PC-3 (cell line): ENCODE results near the gene OSTM1. TPM values are rescaled to one million over a fixed set of nuclear protein-coding genes. Genes with fewer than 3 reads are reported as not detected.
"Not testable (repeated sequence)": the region's sequence is repeated elsewhere in the genome, so short reads cannot be mapped to it uniquely, and the experiment has no call there.

ENCODE experiments used
- ATAC-seq: fragments of 200-7000 bp; cut with Tn5 transposase; 2 replicates; pipeline ENCODE4 v1.9.1; 2020; ENCODE audit warnings: mild to moderate bottlenecking, moderate library complexity
- BruUV-seq: library from RNA; stranded (reverse); fragments of 400-500 nt; replicated peaks from 2 replicates; lab custom pipeline; 2021; lab: Mats Ljungman, UMichigan
- CTCF ChIA-PET: fragments of 300-600 bp; sonication (Branson Sonifier 250); formaldehyde crosslinking; loops from one replicate; lab custom pipeline; 2022; ENCODE audit warnings: antibody characterized with exemption; lab: Charles Lee
- POLR2A ChIA-PET: fragments of 300-600 bp; sonication (Branson Sonifier 250); formaldehyde crosslinking; loops from one replicate; lab custom pipeline; 2022; ENCODE audit warnings: antibody characterized with exemption; ENCODE audit not compliant: unreplicated experiment; lab: Charles Lee
- DNase-seq: peaks from one replicate; pipeline ENCODE4 v3.0.0-alpha.2; 2015
- H2AFZ ChIP-seq: fragments of 300-600 bp; sonication (generic); 2 replicates; pipeline ENCODE4 v1.6.0; 2016; ENCODE audit warnings: antibody characterized with exemption, low read length
- H3F3A ChIP-seq: fragments of 300-600 bp; sonication (generic); one replicate; pipeline ENCODE4 v1.6.0; 2017; ENCODE audit warnings: antibody characterized with exemption, low read length, control low read depth, mild to moderate bottlenecking; ENCODE audit not compliant: unreplicated experiment
- H3K27ac ChIP-seq: fragments of 300-600 bp; sonication (generic); 2 replicates; pipeline ENCODE4 v1.5.1; 2016; ENCODE audit warnings: mild to moderate bottlenecking, low read length
- H3K27me3 ChIP-seq: fragments of 300-600 bp; sonication (generic); 2 replicates; pipeline ENCODE4 v1.6.1; 2016; ENCODE audit warnings: low read length, mixed read lengths
- H3K36me3 ChIP-seq: fragments of 300-600 bp; sonication (generic); 2 replicates; pipeline ENCODE4 v1.6.1; 2016; ENCODE audit warnings: low read depth, mixed run types, low read length, mixed read lengths
- H3K4me1 ChIP-seq: fragments of 300-600 bp; sonication (generic); 2 replicates; pipeline ENCODE4 v1.5.1; 2016; ENCODE audit warnings: low read length; ENCODE audit not compliant: insufficient read depth
- H3K4me2 ChIP-seq: fragments of 300-600 bp; sonication (generic); 2 replicates; pipeline ENCODE4 v1.6.0; 2016; ENCODE audit warnings: low read length
- H3K4me3 ChIP-seq: fragments of 300-600 bp; sonication (generic); 2 replicates; pipeline ENCODE4 v1.5.1; 2016; ENCODE audit warnings: mild to moderate bottlenecking, low read length, mixed read lengths
- H3K79me2 ChIP-seq: fragments of 300-600 bp; sonication (generic); 2 replicates; pipeline ENCODE4 v1.6.1; 2017; ENCODE audit warnings: low read length, mixed read lengths
- H3K9ac ChIP-seq: fragments of 300-600 bp; sonication (generic); 2 replicates; pipeline ENCODE4 v1.6.0; 2016; ENCODE audit warnings: mild to moderate bottlenecking, low read length
- H3K9me2 ChIP-seq: fragments of 300-600 bp; sonication (generic); replicated peaks from 2 replicates; pipeline ENCODE4 v1.6.1; 2016; ENCODE audit warnings: mixed run types, low read length, mixed read lengths
- H3K9me3 ChIP-seq: fragments of 300-600 bp; sonication (generic); 2 replicates; pipeline ENCODE4 v1.6.1; 2016; ENCODE audit warnings: low read length, mixed read lengths
- H4K20me1 ChIP-seq: fragments of 300-600 bp; sonication (generic); 2 replicates; pipeline ENCODE4 v1.6.1; 2016; ENCODE audit warnings: low read length, mixed read lengths
- CTCF ChIP-seq: fragments of 300-600 bp; sonication (generic); conservative IDR thresholded peaks from 2 replicates; pipeline ENCODE4 v1.5.1; 2017; ENCODE audit warnings: antibody characterized with exemption, low read depth, mild to moderate bottlenecking, low read length
- EZH2 ChIP-seq: fragments of 300-600 bp; sonication (generic); IDR thresholded peaks from one replicate; pipeline ENCODE4 v1.6.1; 2017; ENCODE audit warnings: antibody characterized with exemption, mild to moderate bottlenecking, low read length; ENCODE audit not compliant: unreplicated experiment
- EZH2phosphoT487 ChIP-seq: fragments of 300-600 bp; sonication (generic); IDR thresholded peaks from 2 replicates; pipeline ENCODE4 v1.6.1; 2018; ENCODE audit warnings: mild to moderate bottlenecking, antibody characterized with exemption, low read length, borderline replicate concordance
- intact Hi-C: fragments of 100-400 bp; cut with micrococcal nuclease; formaldehyde crosslinking; loops from 2 replicates; pipeline ENCODE4 v1.9.0; 2023
- total RNA-seq: library from RNA; depleted of rRNA; stranded (reverse); fragments of >200 nt; gene quantifications from 2 replicates; pipeline ENCODE4 v1.2.3, GENCODE V29; 2014

OSTM1 gene
- total RNA-seq, 1 experiment from 2014 or later, result 13.5 TPM

DNA sequence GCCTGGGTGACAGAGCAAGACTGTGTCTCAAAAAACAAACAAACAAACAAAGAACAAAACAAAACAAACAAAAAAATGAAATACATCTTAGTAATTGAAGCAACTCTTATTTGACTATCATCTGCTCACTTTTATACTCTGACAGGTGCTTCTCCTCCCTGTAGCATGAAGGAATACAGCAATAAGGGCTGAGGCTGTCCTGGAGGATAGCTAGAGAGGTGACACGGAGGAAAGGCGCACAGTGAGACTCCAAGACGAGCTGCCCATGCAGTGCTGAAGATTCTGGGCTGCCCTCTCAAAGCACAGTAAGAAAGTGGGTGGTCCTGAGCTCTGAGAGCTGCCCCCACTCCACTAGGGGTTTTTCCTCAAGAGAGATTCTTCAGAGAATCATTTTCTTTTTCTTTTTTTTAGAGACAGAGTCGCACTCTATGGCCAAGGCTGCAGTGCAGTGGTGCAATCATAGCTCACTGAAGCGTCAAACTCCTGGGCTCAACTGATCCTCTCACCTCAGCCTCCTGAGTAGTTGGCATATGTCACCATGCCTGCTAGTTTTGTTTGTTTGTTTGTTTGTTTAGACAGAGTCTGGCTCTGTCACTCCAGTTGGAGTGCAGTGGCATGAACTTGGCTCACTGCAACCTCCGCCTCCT lies 50.0 kb downstream of the OSTM1 start:
- H3K27ac ChIP-seq, result no peak overlapping the region
- no TSS peak for BruUV-seq
- H3K4me3 ChIP-seq, result no peak overlapping the region
- H3K9me2 ChIP-seq, result no peaks in the 10 kb centered on the region
- DNase-seq (no peak), ATAC-seq (no peak)
- TF ChIP-seq EZH2, result no peak
- no peak for TF ChIP-seq EZH2phosphoT487
- no peak for TF ChIP-seq CTCF
- no peaks in the 10 kb centered on the region for H3K9me3 ChIP-seq
- no peak overlapping the region for H3K4me2 ChIP-seq
- H3F3A ChIP-seq, result no peaks in the 10 kb centered on the region
- H4K20me1 ChIP-seq, result no peaks in the 10 kb centered on the region
- H2AFZ ChIP-seq, result no peak overlapping the region
- CTCF ChIA-PET, result no interaction called here
- intact Hi-C loops, result no loop called here
- no peaks in the 10 kb centered on the region for H3K4me1 ChIP-seq
- no peaks in the 10 kb centered on the region for H3K27me3 ChIP-seq
- no peaks in the 10 kb centered on the region for H3K79me2 ChIP-seq
- no peak overlapping the region for H3K9ac ChIP-seq
- no peaks in the 10 kb centered on the region for H3K36me3 ChIP-seq
- POLR2A ChIA-PET, result no interaction called here

DNA sequence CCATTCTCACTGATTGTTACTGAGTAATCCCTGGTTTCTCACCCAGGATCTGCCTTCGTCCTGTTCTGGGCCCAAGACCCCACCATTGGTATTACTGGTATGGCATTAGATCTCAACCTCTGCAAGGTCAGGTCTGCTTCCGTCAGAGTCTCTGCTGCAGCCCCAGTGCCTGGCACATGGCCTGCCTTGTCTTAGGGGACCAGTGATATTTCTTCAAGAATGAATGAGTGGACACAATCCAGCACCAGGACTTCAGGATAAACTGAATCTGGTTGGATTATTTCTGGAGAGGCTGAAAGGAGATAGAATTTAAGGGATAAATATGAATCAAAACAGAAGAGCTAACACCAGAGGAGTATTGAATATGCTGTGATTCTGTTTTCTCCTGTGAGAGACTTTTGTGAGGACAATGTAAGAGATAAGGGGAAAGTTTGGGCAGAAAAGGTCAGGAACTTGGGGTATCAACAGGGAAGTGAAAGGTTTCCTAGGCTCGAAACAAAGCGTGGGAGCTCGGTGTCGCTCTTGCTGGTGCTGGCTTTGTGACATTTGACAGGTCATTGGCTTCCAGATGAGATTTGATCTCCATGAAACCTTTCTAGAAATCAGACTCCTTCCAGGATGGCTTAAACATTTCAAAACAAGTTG lies 53.9 kb downstream of the OSTM1 start:
- H3K27ac ChIP-seq, result no peak overlapping the region
- ChIA-PET POLR2A (no interaction called here), CTCF (no interaction called here)
- TF ChIP-seq CTCF, result no peak
- no peak for TF ChIP-seq EZH2phosphoT487
- no peak for TF ChIP-seq EZH2
- DNase-seq (no peak), ATAC-seq (no peak)
- no TSS peak for BruUV-seq
- H3K27me3 ChIP-seq, result no peaks in the 10 kb centered on the region
- no peaks in the 10 kb centered on the region for H3K9me2 ChIP-seq
- no peak overlapping the region for H2AFZ ChIP-seq
- no peak overlapping the region for H3K4me2 ChIP-seq
- H3K36me3 ChIP-seq, result no peaks in the 10 kb centered on the region
- H3K4me3 ChIP-seq, result no peak overlapping the region
- no peaks in the 10 kb centered on the region for H3K4me1 ChIP-seq
- intact Hi-C loops, result no loop called here
- H3K9ac ChIP-seq, result no peak overlapping the region
- no peaks in the 10 kb centered on the region for H3K79me2 ChIP-seq
- H3K9me3 ChIP-seq, result no peaks in the 10 kb centered on the region
- no peaks in the 10 kb centered on the region for H4K20me1 ChIP-seq
- H3F3A ChIP-seq, result no peaks in the 10 kb centered on the region

DNA sequence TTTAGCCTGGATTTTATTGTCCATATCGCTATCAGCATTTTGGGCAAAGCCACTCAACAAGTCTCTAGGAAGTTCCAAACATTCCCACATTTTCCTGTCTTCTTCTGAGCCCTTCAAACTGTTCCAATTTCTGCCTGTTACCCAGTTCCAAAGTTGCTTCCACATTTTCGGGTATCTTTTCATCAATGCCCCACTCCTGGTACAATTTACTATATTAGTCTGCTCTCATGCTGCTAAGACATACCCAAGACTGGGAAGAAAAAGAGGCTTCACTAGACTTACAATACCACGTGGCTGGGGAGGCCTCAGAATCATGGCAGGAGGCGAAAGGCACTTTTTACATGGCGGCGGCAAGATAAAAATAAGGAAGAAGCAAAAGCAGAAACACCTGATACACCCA lies 58.3 kb downstream of the OSTM1 start:
- H3K79me2 ChIP-seq, H2AFZ ChIP-seq, H3K27ac ChIP-seq, H3K4me3 ChIP-seq, BruUV-seq, H3K9ac ChIP-seq, H4K20me1 ChIP-seq, intact Hi-C loops, CTCF ChIA-PET, H3F3A ChIP-seq, POLR2A ChIA-PET, H3K4me1 ChIP-seq, H3K36me3 ChIP-seq, DNase-seq, H3K27me3 ChIP-seq, ATAC-seq, H3K9me3 ChIP-seq, H3K9me2 ChIP-seq, H3K4me2 ChIP-seq: not testable (repeated sequence)
